WTC11 (cell line): ENCODE results near the gene CDH12. TPM values are rescaled to one million over a fixed set of nuclear protein-coding genes. Genes with fewer than 3 reads are reported as not detected.

Source experiments
- ATAC-seq: fragments of 200-7000 bp; cut with Tn5 transposase; 2 replicates; pipeline ENCODE4 v1.10.0; 2021; ENCODE audit warnings: mild to moderate bottlenecking, moderate library complexity
- CTCF ChIA-PET: fragments of 300-600 bp; sonication (Branson Sonifier 250); formaldehyde crosslinking; loops from one replicate; lab custom pipeline; 2021; ENCODE audit warnings: antibody characterized with exemption; lab: Charles Lee
- POLR2A ChIA-PET: fragments of 350-600 bp; sonication (Branson Sonifier 250); formaldehyde crosslinking; loops from one replicate; lab custom pipeline; 2021; ENCODE audit warnings: antibody characterized with exemption; lab: Charles Lee
- DNase-seq: peaks from one replicate; pipeline ENCODE4 v3.0.0; 2021; ENCODE audit warnings: low spot score
- H3K27ac Mint-ChIP-seq: 2 replicates; pipeline ENCODE4 v1.8.0; 2021; ENCODE audit warnings: mixed read lengths
- H3K27me3 Mint-ChIP-seq: 2 replicates; pipeline ENCODE4 v1.8.0; 2021; ENCODE audit warnings: low read depth, mild to moderate bottlenecking, moderate library complexity, mixed read lengths
- H3K36me3 Mint-ChIP-seq: 2 replicates; pipeline ENCODE4 v1.8.0; 2021; ENCODE audit warnings: mixed read lengths
- H3K4me1 Mint-ChIP-seq: 2 replicates; pipeline ENCODE4 v1.8.0; 2022; ENCODE audit warnings: mixed read lengths
- H3K4me3 Mint-ChIP-seq: 2 replicates; pipeline ENCODE4 v1.8.0; 2021; ENCODE audit warnings: mild to moderate bottlenecking, moderate library complexity, mixed read lengths
- H3K9me3 Mint-ChIP-seq: 2 replicates; pipeline ENCODE4 v1.8.0; 2021; ENCODE audit warnings: mixed read lengths
- ATF6 ChIP-seq: sonication (generic); formaldehyde crosslinking; IDR thresholded peaks from 2 replicates; pipeline ENCODE4 v1.8.1; 2023; ENCODE audit warnings: mild to moderate bottlenecking, missing genetic modification reagents
- CBFB ChIP-seq: sonication (generic); formaldehyde crosslinking; IDR thresholded peaks from 2 replicates; pipeline ENCODE4 v1.8.1; 2022; ENCODE audit warnings: mild to moderate bottlenecking, low read depth, missing genetic modification reagents
- CREB1 ChIP-seq: sonication (generic); formaldehyde crosslinking; IDR thresholded peaks from 2 replicates; pipeline ENCODE4 v1.8.0; 2023; ENCODE audit warnings: mild to moderate bottlenecking, missing genetic modification reagents
- ELF4 ChIP-seq: sonication (generic); formaldehyde crosslinking; IDR thresholded peaks from 2 replicates; pipeline ENCODE4 v1.8.1; 2022; ENCODE audit warnings: low read depth, mild to moderate bottlenecking, moderate library complexity, missing genetic modification reagents
- EMX1 ChIP-seq: fragments of 250-450 bp; sonication (Bioruptor Pico); IDR thresholded peaks from 2 replicates; pipeline ENCODE4 v1.8.0; 2021; ENCODE audit warnings: mild to moderate bottlenecking
- ESRRA ChIP-seq: sonication (generic); formaldehyde crosslinking; IDR thresholded peaks from 2 replicates; pipeline ENCODE4 v1.8.1; 2022; ENCODE audit warnings: mild to moderate bottlenecking, missing genetic modification reagents, borderline replicate concordance
- JAZF1 ChIP-seq: fragments of 250-450 bp; sonication (Bioruptor Pico); IDR thresholded peaks from 2 replicates; pipeline ENCODE4 v1.9.0; 2021; ENCODE audit warnings: moderate library complexity, mild to moderate bottlenecking, inconsistent platforms
- MXD4 ChIP-seq: fragments of 250-450 bp; sonication (Bioruptor Pico); IDR thresholded peaks from 2 replicates; pipeline ENCODE4 v1.8.0; 2021; ENCODE audit warnings: mild to moderate bottlenecking, moderate library complexity, borderline replicate concordance
- MYBL2 ChIP-seq: sonication (generic); formaldehyde crosslinking; IDR thresholded peaks from 2 replicates; pipeline ENCODE4 v1.8.1; 2023; ENCODE audit warnings: mild to moderate bottlenecking, moderate library complexity, missing genetic modification reagents
- OVOL2 ChIP-seq: fragments of 250-450 bp; sonication (Bioruptor Pico); IDR thresholded peaks from 2 replicates; pipeline ENCODE4 v1.9.0; 2021; ENCODE audit warnings: mild to moderate bottlenecking, borderline replicate concordance
- SMAD4 ChIP-seq: sonication (generic); formaldehyde crosslinking; IDR thresholded peaks from 2 replicates; pipeline ENCODE4 v1.8.0; 2022; ENCODE audit warnings: mild to moderate bottlenecking, missing genetic modification reagents
- STAT6 ChIP-seq: sonication (generic); formaldehyde crosslinking; conservative IDR thresholded peaks from 2 replicates; pipeline ENCODE4 v1.8.1; 2023; ENCODE audit warnings: mild to moderate bottlenecking, low read depth, missing genetic modification reagents, moderate library complexity
- TEAD4 ChIP-seq: sonication (generic); formaldehyde crosslinking; IDR thresholded peaks from 2 replicates; pipeline ENCODE4 v1.8.0; 2022; ENCODE audit warnings: mild to moderate bottlenecking, missing genetic modification reagents
- ZNF121 ChIP-seq: sonication (generic); formaldehyde crosslinking; IDR thresholded peaks from 2 replicates; pipeline ENCODE4 v1.8.0; 2023; ENCODE audit warnings: missing genetic modification reagents
- ZNF416 ChIP-seq: fragments of 250-450 bp; sonication (Bioruptor Pico); IDR thresholded peaks from 2 replicates; pipeline ENCODE4 v1.9.0; 2021; ENCODE audit warnings: mild to moderate bottlenecking, inconsistent platforms
- total RNA-seq: library from RNA; stranded (reverse); gene quantifications from 3 replicates; pipeline ENCODE4 v1.2.3, GENCODE V29; 2021
- TF ChIP-seq, protein P1 (sequence below): sonication (generic); formaldehyde crosslinking; IDR thresholded peaks from 2 replicates; pipeline ENCODE4 v1.8.1; 2023; ENCODE audit warnings: mild to moderate bottlenecking, missing genetic modification reagents, borderline replicate concordance
- TF ChIP-seq, protein P2 (sequence below): sonication (generic); formaldehyde crosslinking; IDR thresholded peaks from 2 replicates; pipeline ENCODE4 v1.8.0; 2022; ENCODE audit warnings: missing genetic modification reagents
- TF ChIP-seq, protein P3 (sequence below): sonication (generic); formaldehyde crosslinking; IDR thresholded peaks from 2 replicates; pipeline ENCODE4 v1.8.0; 2022; ENCODE audit warnings: mild to moderate bottlenecking, missing genetic modification reagents

CDH12 gene
- total RNA-seq, 1 experiment from 2014 or later, result not detected

DNA sequence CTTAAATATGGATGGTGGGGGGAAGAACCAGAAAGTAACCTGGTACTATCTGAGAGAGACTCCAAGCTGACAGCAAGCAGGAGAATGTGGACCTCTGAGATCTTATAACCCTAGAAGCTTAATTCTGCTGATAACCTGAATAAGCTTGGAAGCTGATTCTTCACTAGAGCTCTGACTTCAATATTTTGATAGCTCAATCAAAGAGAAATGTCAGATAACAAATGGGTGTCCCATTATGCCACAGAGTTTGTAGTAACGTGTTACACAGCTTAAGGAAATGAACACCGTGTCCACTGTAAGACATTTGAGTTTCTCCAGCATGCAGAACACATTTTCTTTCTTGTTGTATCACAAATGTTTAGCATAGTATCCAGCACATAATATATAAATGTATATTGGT, 626.7 kb downstream of the CDH12 start:
- no peak overlapping the region for H3K4me3 Mint-ChIP-seq
- ChIA-PET CTCF (no interaction called here), POLR2A (interaction anchor here (0.7 kb wide), 1 partner anchor 364 kb away, joined by 3 read pairs; no protein-coding TSS in a partner anchor)
- H3K4me1 Mint-ChIP-seq, result no peaks in the 10 kb centered on the region
- DNase-seq (no peak), ATAC-seq (no peak)
- H3K27me3 Mint-ChIP-seq, result no peaks in the 10 kb centered on the region
- TF ChIP-seq OVOL2 (CRISPR knock-in tag) (no peak), MXD4 (CRISPR knock-in tag) (no peak), CBFB (CRISPR knock-in tag) (no peak), EMX1 (CRISPR knock-in tag) (no peak), MYBL2 (CRISPR knock-in tag) (no peak), TEAD4 (CRISPR knock-in tag) (no peak), ATF6 (CRISPR knock-in tag) (no peak), ESRRA (CRISPR knock-in tag) (no peak), ZNF121 (CRISPR knock-in tag) (no peak)
- TF ChIP-seq, protein P1, sequence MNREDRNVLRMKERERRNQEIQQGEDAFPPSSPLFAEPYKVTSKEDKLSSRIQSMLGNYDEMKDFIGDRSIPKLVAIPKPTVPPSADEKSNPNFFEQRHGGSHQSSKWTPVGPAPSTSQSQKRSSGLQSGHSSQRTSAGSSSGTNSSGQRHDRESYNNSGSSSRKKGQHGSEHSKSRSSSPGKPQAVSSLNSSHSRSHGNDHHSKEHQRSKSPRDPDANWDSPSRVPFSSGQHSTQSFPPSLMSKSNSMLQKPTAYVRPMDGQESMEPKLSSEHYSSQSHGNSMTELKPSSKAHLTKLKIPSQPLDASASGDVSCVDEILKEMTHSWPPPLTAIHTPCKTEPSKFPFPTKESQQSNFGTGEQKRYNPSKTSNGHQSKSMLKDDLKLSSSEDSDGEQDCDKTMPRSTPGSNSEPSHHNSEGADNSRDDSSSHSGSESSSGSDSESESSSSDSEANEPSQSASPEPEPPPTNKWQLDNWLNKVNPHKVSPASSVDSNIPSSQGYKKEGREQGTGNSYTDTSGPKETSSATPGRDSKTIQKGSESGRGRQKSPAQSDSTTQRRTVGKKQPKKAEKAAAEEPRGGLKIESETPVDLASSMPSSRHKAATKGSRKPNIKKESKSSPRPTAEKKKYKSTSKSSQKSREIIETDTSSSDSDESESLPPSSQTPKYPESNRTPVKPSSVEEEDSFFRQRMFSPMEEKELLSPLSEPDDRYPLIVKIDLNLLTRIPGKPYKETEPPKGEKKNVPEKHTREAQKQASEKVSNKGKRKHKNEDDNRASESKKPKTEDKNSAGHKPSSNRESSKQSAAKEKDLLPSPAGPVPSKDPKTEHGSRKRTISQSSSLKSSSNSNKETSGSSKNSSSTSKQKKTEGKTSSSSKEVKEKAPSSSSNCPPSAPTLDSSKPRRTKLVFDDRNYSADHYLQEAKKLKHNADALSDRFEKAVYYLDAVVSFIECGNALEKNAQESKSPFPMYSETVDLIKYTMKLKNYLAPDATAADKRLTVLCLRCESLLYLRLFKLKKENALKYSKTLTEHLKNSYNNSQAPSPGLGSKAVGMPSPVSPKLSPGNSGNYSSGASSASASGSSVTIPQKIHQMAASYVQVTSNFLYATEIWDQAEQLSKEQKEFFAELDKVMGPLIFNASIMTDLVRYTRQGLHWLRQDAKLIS, result no peak
- TF ChIP-seq, protein P2, sequence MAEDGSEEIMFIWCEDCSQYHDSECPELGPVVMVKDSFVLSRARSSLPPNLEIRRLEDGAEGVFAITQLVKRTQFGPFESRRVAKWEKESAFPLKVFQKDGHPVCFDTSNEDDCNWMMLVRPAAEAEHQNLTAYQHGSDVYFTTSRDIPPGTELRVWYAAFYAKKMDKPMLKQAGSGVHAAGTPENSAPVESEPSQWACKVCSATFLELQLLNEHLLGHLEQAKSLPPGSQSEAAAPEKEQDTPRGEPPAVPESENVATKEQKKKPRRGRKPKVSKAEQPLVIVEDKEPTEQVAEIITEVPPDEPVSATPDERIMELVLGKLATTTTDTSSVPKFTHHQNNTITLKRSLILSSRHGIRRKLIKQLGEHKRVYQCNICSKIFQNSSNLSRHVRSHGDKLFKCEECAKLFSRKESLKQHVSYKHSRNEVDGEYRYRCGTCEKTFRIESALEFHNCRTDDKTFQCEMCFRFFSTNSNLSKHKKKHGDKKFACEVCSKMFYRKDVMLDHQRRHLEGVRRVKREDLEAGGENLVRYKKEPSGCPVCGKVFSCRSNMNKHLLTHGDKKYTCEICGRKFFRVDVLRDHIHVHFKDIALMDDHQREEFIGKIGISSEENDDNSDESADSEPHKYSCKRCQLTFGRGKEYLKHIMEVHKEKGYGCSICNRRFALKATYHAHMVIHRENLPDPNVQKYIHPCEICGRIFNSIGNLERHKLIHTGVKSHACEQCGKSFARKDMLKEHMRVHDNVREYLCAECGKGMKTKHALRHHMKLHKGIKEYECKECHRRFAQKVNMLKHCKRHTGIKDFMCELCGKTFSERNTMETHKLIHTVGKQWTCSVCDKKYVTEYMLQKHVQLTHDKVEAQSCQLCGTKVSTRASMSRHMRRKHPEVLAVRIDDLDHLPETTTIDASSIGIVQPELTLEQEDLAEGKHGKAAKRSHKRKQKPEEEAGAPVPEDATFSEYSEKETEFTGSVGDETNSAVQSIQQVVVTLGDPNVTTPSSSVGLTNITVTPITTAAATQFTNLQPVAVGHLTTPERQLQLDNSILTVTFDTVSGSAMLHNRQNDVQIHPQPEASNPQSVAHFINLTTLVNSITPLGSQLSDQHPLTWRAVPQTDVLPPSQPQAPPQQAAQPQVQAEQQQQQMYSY (CRISPR knock-in tag), result no peak
- H3K36me3 Mint-ChIP-seq, result no peaks in the 10 kb centered on the region
- H3K27ac Mint-ChIP-seq, result no peak overlapping the region
- no peaks in the 10 kb centered on the region for H3K9me3 Mint-ChIP-seq

GRCh38 chr5:22223079-22223478, 630.1 kb downstream of the CDH12 start:
- Mint-ChIP-seq H3K27me3 (no peaks in the 10 kb centered on the region), H3K27ac (no peak overlapping the region), H3K4me1 (no peaks in the 10 kb centered on the region), H3K9me3 (no peaks in the 10 kb centered on the region), H3K36me3 (no peaks in the 10 kb centered on the region), H3K4me3 (no peak overlapping the region)
- ChIA-PET CTCF (no interaction called here), POLR2A (no interaction called here)
- ATAC-seq (no peak), DNase-seq (no peak)
- TF ChIP-seq STAT6 (CRISPR knock-in tag) (no peak), ZNF416 (CRISPR knock-in tag) (no peak), ELF4 (CRISPR knock-in tag) (no peak), CREB1 (CRISPR knock-in tag) (no peak), SMAD4 (CRISPR knock-in tag) (no peak), JAZF1 (CRISPR knock-in tag) (no peak)
- TF ChIP-seq, protein P2 (CRISPR knock-in tag), result no peak
- TF ChIP-seq, protein P3, sequence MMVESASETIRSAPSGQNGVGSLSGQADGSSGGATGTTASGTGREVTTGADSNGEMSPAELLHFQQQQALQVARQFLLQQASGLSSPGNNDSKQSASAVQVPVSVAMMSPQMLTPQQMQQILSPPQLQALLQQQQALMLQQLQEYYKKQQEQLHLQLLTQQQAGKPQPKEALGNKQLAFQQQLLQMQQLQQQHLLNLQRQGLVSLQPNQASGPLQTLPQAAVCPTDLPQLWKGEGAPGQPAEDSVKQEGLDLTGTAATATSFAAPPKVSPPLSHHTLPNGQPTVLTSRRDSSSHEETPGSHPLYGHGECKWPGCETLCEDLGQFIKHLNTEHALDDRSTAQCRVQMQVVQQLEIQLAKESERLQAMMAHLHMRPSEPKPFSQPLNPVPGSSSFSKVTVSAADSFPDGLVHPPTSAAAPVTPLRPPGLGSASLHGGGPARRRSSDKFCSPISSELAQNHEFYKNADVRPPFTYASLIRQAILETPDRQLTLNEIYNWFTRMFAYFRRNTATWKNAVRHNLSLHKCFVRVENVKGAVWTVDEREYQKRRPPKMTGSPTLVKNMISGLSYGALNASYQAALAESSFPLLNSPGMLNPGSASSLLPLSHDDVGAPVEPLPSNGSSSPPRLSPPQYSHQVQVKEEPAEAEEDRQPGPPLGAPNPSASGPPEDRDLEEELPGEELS (CRISPR knock-in tag), result no peak
